ENCODE results near the gene SETD2. TPM values are rescaled to one million over a fixed set of nuclear protein-coding genes. Genes with fewer than 3 reads are reported as not detected.
A peak's percentile ranks its signal among the peaks of the same experiment; 100 is the strongest.
"Not testable (repeated sequence)": the region's sequence is repeated elsewhere in the genome, so short reads cannot be mapped to it uniquely, and the experiment has no call there.

SETD2 gene
- total and polyA plus RNA-seq, 5 donors from 2014 or later = 10.4 to 93.7 (median 11.7) TPM

DNA sequence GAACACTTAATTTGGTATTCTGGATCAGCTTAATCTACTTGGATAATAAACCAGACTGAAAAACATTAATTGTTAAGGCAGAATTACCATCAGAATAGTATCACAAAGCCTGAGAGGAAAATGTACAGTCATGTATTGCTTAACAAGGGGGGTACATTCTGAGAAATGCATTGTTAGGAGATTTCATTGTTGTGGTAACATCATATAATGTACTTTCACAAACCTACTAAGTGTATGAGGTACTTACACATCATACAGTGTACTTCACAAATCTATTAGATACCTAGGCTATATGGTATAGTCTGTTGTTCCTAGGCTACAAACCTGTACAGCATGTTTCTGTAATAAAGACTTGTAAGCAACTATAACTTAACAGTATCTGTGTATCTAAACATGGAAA is 116.2 kb downstream of the SETD2 start:
- H3K27me3 ChIP-seq (ENCODE audit: control insufficient read depth, insufficient read depth, low read length) = no peaks in the 10 kb centered on the region
- no peaks in the 10 kb centered on the region for H3K4me1 ChIP-seq (ENCODE audit: control insufficient read depth, insufficient read depth, low read length, poor library complexity, severe bottlenecking)
- H3K9me3 Mint-ChIP-seq = no peaks in the 10 kb centered on the region
- peaks cover 31% of the 10 kb centered on the region for H3K36me3 ChIP-seq (ENCODE audit: control insufficient read depth, insufficient read depth, low read length)
- no peaks in the 10 kb centered on the region for H3K9me3 ChIP-seq (ENCODE audit: control insufficient read depth in 2 of 2, low read length in 2 of 2)
- no peak overlapping the region for H3K27ac ChIP-seq (ENCODE audit: insufficient read depth, low read length, poor library complexity, severe bottlenecking)
- H3K36me3 Mint-ChIP-seq = peaks cover 11% of the 10 kb centered on the region
- H3K27me3 Mint-ChIP-seq = no peaks in the 10 kb centered on the region
- H3K4me1 Mint-ChIP-seq = peaks cover 13 to 19% (median 16%) of the 10 kb centered on the region in 4 donors
- H3K27ac Mint-ChIP-seq = peak overlapping the region in 2 of 3 donors; percentile 3 to 85
- no peak overlapping the region for H3K4me3 ChIP-seq (ENCODE audit: low read depth, low read length)
- H3K4me3 Mint-ChIP-seq = peak overlapping the region in 1 of 4 donors; percentile 3
- DNase-seq = no peak
- no peak for ATAC-seq (ENCODE audit: low read depth in 2 of 2)

DNA sequence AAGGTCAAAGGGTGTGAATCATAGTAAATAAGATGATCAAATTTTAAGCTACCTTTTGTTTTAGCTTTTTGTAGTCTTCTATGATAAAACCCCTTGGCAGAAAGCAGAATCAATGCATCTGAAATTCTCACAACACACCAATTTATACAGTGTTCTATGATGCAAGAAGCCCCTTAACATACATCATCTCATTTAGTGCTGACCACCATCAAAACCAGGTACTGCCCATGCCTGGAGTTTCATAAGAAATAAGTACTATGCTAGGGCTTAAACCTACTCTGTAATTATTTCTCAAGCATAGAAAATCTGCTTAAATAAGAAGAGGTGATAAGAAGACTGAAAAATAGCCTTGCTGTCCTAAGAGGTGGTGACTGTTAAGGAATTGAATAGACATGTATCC is 116.8 kb downstream of the SETD2 start:
- H3K27me3 Mint-ChIP-seq = no peaks in the 10 kb centered on the region
- peaks cover 14 to 19% (median 16%) of the 10 kb centered on the region in 4 donors for H3K4me1 Mint-ChIP-seq
- H3K36me3 Mint-ChIP-seq = peaks cover 16% of the 10 kb centered on the region
- Histone ChIP-seq H3K4me1 (ENCODE audit: control insufficient read depth, insufficient read depth, low read length, poor library complexity, severe bottlenecking) (no peaks in the 10 kb centered on the region), H3K4me3 (ENCODE audit: low read depth, low read length) (no peak overlapping the region), H3K27ac (ENCODE audit: insufficient read depth, low read length, poor library complexity, severe bottlenecking) (no peak overlapping the region), H3K36me3 (ENCODE audit: control insufficient read depth, insufficient read depth, low read length) (peaks cover 34% of the 10 kb centered on the region), H3K9me3 (ENCODE audit: control insufficient read depth in 2 of 2, low read length in 2 of 2) (no peaks in the 10 kb centered on the region), H3K27me3 (ENCODE audit: control insufficient read depth, insufficient read depth, low read length) (no peaks in the 10 kb centered on the region)
- ATAC-seq (ENCODE audit: low read depth in 2 of 2) (no peak), DNase-seq (no peak)
- no peaks in the 10 kb centered on the region for H3K9me3 Mint-ChIP-seq
- H3K27ac Mint-ChIP-seq = peak overlapping the region in 1 of 3 donors; percentile 85
- H3K4me3 Mint-ChIP-seq = no peak overlapping the region

GRCh38 chr3:47042231-47042791 is 121.6 kb downstream of the SETD2 start:
- peaks cover 20 to 31% (median 27%) of the 10 kb centered on the region in 4 donors for H3K4me1 Mint-ChIP-seq
- ATAC-seq (ENCODE audit: low read depth in 2 of 2) = no peak
- H3K36me3 Mint-ChIP-seq = peaks cover 39% of the 10 kb centered on the region

GRCh38 chr3:47041114-47041513 is 122.8 kb downstream of the SETD2 start:
- Mint-ChIP-seq H3K27me3 (no peaks in the 10 kb centered on the region), H3K36me3 (peaks cover 41% of the 10 kb centered on the region), H3K4me3 (no peak overlapping the region), H3K27ac (peak overlapping the region in 2 of 3 donors; percentile 52 to 85), H3K4me1 (peaks cover 20 to 32% (median 24%) of the 10 kb centered on the region in 4 donors), H3K9me3 (peaks cover 0 to 4% (median 0%) of the 10 kb centered on the region in 7 donors)
- H3K36me3 ChIP-seq (ENCODE audit: control insufficient read depth, insufficient read depth, low read length) = peaks cover 61% of the 10 kb centered on the region
- H3K27ac ChIP-seq (ENCODE audit: insufficient read depth, low read length, poor library complexity, severe bottlenecking) = no peak overlapping the region
- DNase-seq (no peak), ATAC-seq (ENCODE audit: low read depth in 2 of 2) (no peak)
- H3K27me3 ChIP-seq (ENCODE audit: control insufficient read depth, insufficient read depth, low read length) = no peaks in the 10 kb centered on the region
- H3K9me3 ChIP-seq (ENCODE audit: control insufficient read depth in 2 of 2, low read length in 2 of 2) = no peaks in the 10 kb centered on the region
- H3K4me1 ChIP-seq (ENCODE audit: control insufficient read depth, insufficient read depth, low read length, poor library complexity, severe bottlenecking) = peaks cover 14% of the 10 kb centered on the region
- no peak overlapping the region for H3K4me3 ChIP-seq (ENCODE audit: low read depth, low read length)

More at GRCh38 chr3:47042231-47042791, 121.6 kb downstream of the SETD2 start:
- Histone ChIP-seq H3K4me3 (ENCODE audit: low read depth, low read length) (no peak overlapping the region), H3K4me1 (ENCODE audit: control insufficient read depth, insufficient read depth, low read length, poor library complexity, severe bottlenecking) (peaks cover 14% of the 10 kb centered on the region), H3K27ac (ENCODE audit: insufficient read depth, low read length, poor library complexity, severe bottlenecking) (no peak overlapping the region), H3K9me3 (ENCODE audit: control insufficient read depth in 2 of 2, low read length in 2 of 2) (no peaks in the 10 kb centered on the region), H3K36me3 (ENCODE audit: control insufficient read depth, insufficient read depth, low read length) (peaks cover 55% of the 10 kb centered on the region), H3K27me3 (ENCODE audit: control insufficient read depth, insufficient read depth, low read length) (no peaks in the 10 kb centered on the region)
- Mint-ChIP-seq H3K9me3 (peaks cover 0 to 4% (median 0%) of the 10 kb centered on the region in 7 donors), H3K4me3 (no peak overlapping the region), H3K27me3 (no peaks in the 10 kb centered on the region), H3K27ac (peak overlapping the region in 2 of 3 donors; percentile 11 to 69)
- DNase-seq = no peak

GRCh38 chr3:47037302-47037701 is 126.6 kb downstream of the SETD2 start:
- H3K27ac ChIP-seq (ENCODE audit: insufficient read depth, low read length, poor library complexity, severe bottlenecking) = peak overlapping the region; percentile 69

DNA sequence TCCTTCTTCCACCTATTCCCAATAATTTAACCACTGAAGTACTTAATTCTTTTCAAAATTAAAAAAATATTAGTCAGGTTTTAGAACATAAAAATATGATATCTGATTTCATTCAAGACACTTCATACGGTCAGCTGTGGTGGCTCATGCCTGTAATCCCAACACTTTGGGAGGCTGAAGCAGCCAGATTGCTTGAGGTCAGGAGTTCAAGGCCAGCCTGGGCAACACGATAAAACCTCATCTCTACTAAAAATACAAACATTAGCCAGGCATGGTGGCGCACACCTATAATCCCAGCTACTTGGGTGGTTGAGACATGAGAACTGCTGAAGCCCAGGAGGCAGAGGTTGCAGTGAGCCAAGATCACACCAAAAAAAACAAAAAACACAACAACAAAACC is 127.8 kb downstream of the SETD2 start:
- no peaks in the 10 kb centered on the region for H3K27me3 ChIP-seq (ENCODE audit: control insufficient read depth, insufficient read depth, low read length)

More at GRCh38 chr3:47037302-47037701, 126.6 kb downstream of the SETD2 start:
- not testable (repeated sequence) for H3K27me3 ChIP-seq (ENCODE audit: control insufficient read depth, insufficient read depth, low read length); ATAC-seq (ENCODE audit: low read depth in 2 of 2); H3K9me3 ChIP-seq (ENCODE audit: control insufficient read depth in 2 of 2, low read length in 2 of 2); H3K9me3 Mint-ChIP-seq; H3K27me3 Mint-ChIP-seq; DNase-seq
- H3K36me3 Mint-ChIP-seq = peaks cover 45% of the 10 kb centered on the region
- peaks cover 62% of the 10 kb centered on the region for H3K36me3 ChIP-seq (ENCODE audit: control insufficient read depth, insufficient read depth, low read length)
- peak overlapping the region; percentile 55 for H3K4me3 ChIP-seq (ENCODE audit: low read depth, low read length)
- peaks cover 14% of the 10 kb centered on the region for H3K4me1 ChIP-seq (ENCODE audit: control insufficient read depth, insufficient read depth, low read length, poor library complexity, severe bottlenecking)
- peak overlapping the region; percentile 0 to 69 (median 58) for H3K4me3 Mint-ChIP-seq
- peak overlapping the region; percentile 98 for H3K27ac Mint-ChIP-seq
- peaks cover 20 to 37% (median 25%) of the 10 kb centered on the region in 4 donors for H3K4me1 Mint-ChIP-seq

DNA sequence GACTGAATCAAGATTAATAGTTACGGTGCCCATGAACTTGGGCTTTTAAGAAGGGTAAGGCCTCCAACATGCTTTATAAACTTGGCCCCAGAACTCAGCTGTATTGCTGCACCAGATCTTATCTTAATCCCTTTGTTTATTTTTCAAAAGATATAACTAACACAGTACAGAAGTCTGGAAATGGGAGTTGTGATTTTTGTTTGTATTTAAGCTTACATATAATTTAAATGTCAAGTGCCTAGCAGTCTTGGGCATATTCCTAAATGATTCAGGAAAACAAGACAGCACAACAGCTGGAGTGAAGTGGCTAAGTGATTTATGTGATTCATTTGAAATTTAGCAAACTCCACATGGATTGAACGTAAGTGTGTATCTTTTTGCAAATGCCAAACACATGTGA is 128.3 kb downstream of the SETD2 start:
- H3K9me3 ChIP-seq (ENCODE audit: control insufficient read depth in 2 of 2, low read length in 2 of 2) = no peaks in the 10 kb centered on the region
- peaks cover 0 to 4% (median 0%) of the 10 kb centered on the region in 7 donors for H3K9me3 Mint-ChIP-seq
- peaks cover 38% of the 10 kb centered on the region for H3K36me3 Mint-ChIP-seq
- H3K4me3 Mint-ChIP-seq = peak overlapping the region in 1 of 4 donors; percentile 11
- peak overlapping the region in 2 of 3 donors; percentile 57 to 65 for H3K27ac Mint-ChIP-seq
- H3K4me1 ChIP-seq (ENCODE audit: control insufficient read depth, insufficient read depth, low read length, poor library complexity, severe bottlenecking) = peaks cover 21% of the 10 kb centered on the region
- DNase-seq = no peak
- no peaks in the 10 kb centered on the region for H3K27me3 ChIP-seq (ENCODE audit: control insufficient read depth, insufficient read depth, low read length)
- peaks cover 30 to 52% (median 38%) of the 10 kb centered on the region in 4 donors for H3K4me1 Mint-ChIP-seq
- H3K27ac ChIP-seq (ENCODE audit: insufficient read depth, low read length, poor library complexity, severe bottlenecking) = no peak overlapping the region
- no peaks in the 10 kb centered on the region for H3K27me3 Mint-ChIP-seq
- H3K4me3 ChIP-seq (ENCODE audit: low read depth, low read length) = no peak overlapping the region
- no peak for ATAC-seq (ENCODE audit: low read depth in 2 of 2)
- peaks cover 49% of the 10 kb centered on the region for H3K36me3 ChIP-seq (ENCODE audit: control insufficient read depth, insufficient read depth, low read length)

More for the DNA sequence above, 127.8 kb downstream of the SETD2 start:
- peak overlapping the region; percentile 60 to 98 (median 78) for H3K27ac Mint-ChIP-seq
- no peak for DNase-seq
- Histone ChIP-seq H3K4me1 (ENCODE audit: control insufficient read depth, insufficient read depth, low read length, poor library complexity, severe bottlenecking) (peaks cover 19% of the 10 kb centered on the region), H3K4me3 (ENCODE audit: low read depth, low read length) (no peak overlapping the region), H3K9me3 (ENCODE audit: control insufficient read depth in 2 of 2, low read length in 2 of 2) (no peaks in the 10 kb centered on the region), H3K36me3 (ENCODE audit: control insufficient read depth, insufficient read depth, low read length) (peaks cover 54% of the 10 kb centered on the region), H3K27ac (ENCODE audit: insufficient read depth, low read length, poor library complexity, severe bottlenecking) (no peak overlapping the region)
- ATAC-seq (ENCODE audit: low read depth in 2 of 2) = no peak
- peaks cover 25 to 47% (median 34%) of the 10 kb centered on the region in 4 donors for H3K4me1 Mint-ChIP-seq
- H3K9me3 Mint-ChIP-seq = peaks cover 0 to 4% (median 0%) of the 10 kb centered on the region in 7 donors
- H3K27me3 Mint-ChIP-seq = no peaks in the 10 kb centered on the region
- H3K4me3 Mint-ChIP-seq = peak overlapping the region in 1 of 4 donors; percentile 64
- peaks cover 42% of the 10 kb centered on the region for H3K36me3 Mint-ChIP-seq
